Tibial nerve (tissue), 4 donors: ENCODE results near the gene ADAM19. TPM values are rescaled to one million over a fixed set of nuclear protein-coding genes. Genes with fewer than 3 reads are reported as not detected.

ENCODE experiments used
- DNase-seq, 2 donors: peaks; one replicate each; pipeline ENCODE4 v3.0.0-alpha.2; 2019; ENCODE audit warnings: low spot score in 2 of 2
- H3K27ac ChIP-seq, 4 donors: fragments of 200-600 bp; sonication (generic) in 3 of 4; one replicate each; pipeline ENCODE4 v1.5.1; 2017 to 2019; ENCODE audit warnings: mild to moderate bottlenecking in 1 of 4
- H3K27me3 ChIP-seq, 2 donors: fragments of 200-600 bp; sonication (generic) in 1 of 2; one replicate each; pipeline versions ENCODE4 v1.5.1 to v1.6.0; 2017 to 2019
- H3K36me3 ChIP-seq, 3 donors: fragments of 200-600 bp; sonication (generic); one replicate each; pipeline ENCODE4 v1.5.1; 2018 to 2019
- H3K4me1 ChIP-seq, 4 donors: fragments of 200-600 bp; sonication (generic) in 3 of 4; one replicate each; pipeline ENCODE4 v1.5.1; 2017 to 2019
- H3K4me3 ChIP-seq, 4 donors: fragments of 200-600 bp; sonication (generic) in 3 of 4; one replicate each; pipeline ENCODE4 v1.5.1; 2017 to 2019; ENCODE audit warnings: mild to moderate bottlenecking in 1 of 4, moderate library complexity in 1 of 4
- H3K9me3 ChIP-seq, 4 donors: fragments of 200-600 bp; sonication (generic) in 3 of 4; one replicate each; pipeline ENCODE4 v1.5.1; 2017 to 2019
- CTCF ChIP-seq, 5 experiments: fragments of 200-600 bp in 3 of 5; fragments of 450-650 bp in 2 of 5; sonication (generic) in 3 of 5; IDR thresholded peaks; one replicate each; pipeline ENCODE4 v1.5.1; 2016 to 2019; ENCODE audit warnings: antibody characterized with exemption in 5 of 5, mild to moderate bottlenecking in 3 of 5, moderate library complexity in 2 of 5
- EP300 ChIP-seq, 2 donors: sonication (generic); formaldehyde crosslinking; IDR thresholded peaks; one replicate each; pipeline ENCODE4 v1.6.1; 2017; ENCODE audit warnings: antibody characterized with exemption in 2 of 2, mild to moderate bottlenecking in 1 of 2
- POLR2A ChIP-seq, 2 donors: fragments of 450-650 bp; IDR thresholded peaks; one replicate each; pipeline ENCODE4 v1.6.1; 2017; ENCODE audit warnings: antibody characterized with exemption in 2 of 2, mild to moderate bottlenecking in 2 of 2, moderate library complexity in 2 of 2
- WGBS, 2 donors: methylation state at CpG; one replicate each; pipeline ENCODE4 v1.1.5; 2018; 5-methylcytosine and 5-hydroxymethylcytosine counted together
- total RNA-seq, 4 donors: library from RNA; depleted of rRNA; stranded (reverse); fragments of >200 nt; gene quantifications; one replicate each; pipeline ENCODE4 v1.1.0, GENCODE V29; 2016

The ADAM19 gene
- total RNA-seq, 4 donors from 2014 or later: 7.2 to 13.2 (median 9.5) TPM

GRCh38 chr5:157454273-157454672 lies 121.3 kb downstream of the ADAM19 start:
- Histone ChIP-seq H3K9me3 (no peaks in the 10 kb centered on the region), H3K27me3 (no peaks in the 10 kb centered on the region), H3K4me3 (no peak overlapping the region), H3K36me3 (no peaks in the 10 kb centered on the region), H3K4me1 (peaks cover 0 to 6% (median 0%) of the 10 kb centered on the region in 4 donors), H3K27ac (no peak overlapping the region)
- no peak for DNase-seq
- no peak for TF ChIP-seq EP300 (IDR thresholded peaks at IDR 0.05)
- TF ChIP-seq POLR2A (IDR thresholded peaks at IDR 0.05): no peak
- no peak for TF ChIP-seq CTCF (IDR thresholded peaks at IDR 0.05)
- WGBS, 2 donors: 91 to 96% methylated on average over 7 of the region's 7 CpGs

DNA sequence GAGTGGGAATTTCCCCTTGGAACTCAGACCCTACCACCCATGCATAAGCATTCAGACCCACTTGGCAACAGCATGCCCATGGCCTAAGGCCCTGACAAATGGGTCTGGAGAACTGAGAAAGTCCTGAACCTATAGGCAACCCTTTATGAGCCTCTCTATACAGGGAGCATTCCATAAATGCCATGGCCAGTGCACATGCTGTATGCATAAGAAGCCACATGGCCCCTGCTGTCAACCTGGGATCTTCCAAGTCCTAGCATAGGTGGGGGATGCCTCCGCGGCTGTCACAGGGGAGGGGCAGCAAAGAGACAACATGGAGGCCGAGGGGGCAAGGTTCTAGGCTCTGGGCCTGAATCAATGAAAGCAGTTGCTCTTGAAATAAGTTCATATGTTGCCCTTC lies 123.8 kb downstream of the ADAM19 start:
- Histone ChIP-seq H3K4me3 (no peak overlapping the region), H3K4me1 (peaks cover 0 to 12% (median 0%) of the 10 kb centered on the region in 4 donors), H3K27me3 (no peaks in the 10 kb centered on the region), H3K27ac (no peak overlapping the region), H3K9me3 (no peaks in the 10 kb centered on the region), H3K36me3 (no peaks in the 10 kb centered on the region)
- TF ChIP-seq EP300 (IDR thresholded peaks at IDR 0.05): no peak
- no peak for DNase-seq
- 79 to 81% methylated on average over 3 of the region's 3 CpGs for whole genome bisulfite sequencing, 2 donors

- peaks cover 0 to 12% (median 0%) of the 10 kb centered on the region in 4 donors for H3K4me1 ChIP-seq
- no peaks in the 10 kb centered on the region for H3K27me3 ChIP-seq
- no peaks in the 10 kb centered on the region for H3K36me3 ChIP-seq
- DNase-seq: no peak
- no peak for TF ChIP-seq POLR2A (IDR thresholded peaks at IDR 0.05)
- no peak for TF ChIP-seq EP300 (IDR thresholded peaks at IDR 0.05)
- TF ChIP-seq CTCF (IDR thresholded peaks at IDR 0.05): no peak
- H3K9me3 ChIP-seq: no peaks in the 10 kb centered on the region
- no peak overlapping the region for H3K4me3 ChIP-seq
- WGBS, 2 donors: 92 to 97% methylated on average over 3 of the region's 3 CpGs
- no peak overlapping the region for H3K27ac ChIP-seq
Observed at GRCh38 chr5:157450024-157450423, 125.6 kb downstream of the ADAM19 start.

DNA sequence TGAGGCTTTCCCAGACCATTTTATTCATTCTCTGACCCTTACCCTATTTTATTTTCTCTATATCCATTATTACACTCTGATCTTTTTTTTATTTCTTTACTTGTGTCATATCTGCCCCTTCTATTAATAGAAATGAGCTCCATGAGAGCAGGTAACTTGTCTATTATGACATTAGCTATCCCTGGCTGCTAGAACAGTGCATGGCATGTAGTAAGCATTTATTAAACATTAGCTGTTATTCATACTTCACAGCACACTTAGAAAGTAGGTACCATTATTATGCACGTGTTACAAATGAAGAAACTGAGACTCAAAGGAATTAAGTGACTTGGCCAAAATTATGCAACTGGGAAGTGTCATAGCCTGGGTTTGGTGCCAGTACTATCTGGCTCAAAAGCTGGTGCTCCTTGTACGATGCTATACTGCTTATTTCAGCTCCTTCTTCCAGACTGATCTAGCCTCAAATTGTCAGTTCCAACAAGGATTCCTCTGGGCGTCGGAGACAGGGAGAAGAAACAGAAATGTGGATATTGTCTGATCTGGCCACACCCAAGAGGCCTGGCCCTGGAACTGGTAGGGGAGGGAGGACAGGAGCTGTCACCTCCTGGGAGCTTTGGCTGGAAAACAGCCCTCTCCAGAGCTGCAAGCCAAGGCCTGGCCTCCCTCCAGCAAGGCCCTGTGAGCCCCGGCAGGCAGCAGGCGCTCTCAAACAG lies 126.4 kb downstream of the ADAM19 start:
- H3K27me3 ChIP-seq: no peaks in the 10 kb centered on the region
- H3K27ac ChIP-seq: peak overlapping the region in 1 of 4 donors; percentile 29
- H3K4me1 ChIP-seq: peaks cover 0 to 12% (median 0%) of the 10 kb centered on the region in 4 donors
- no peaks in the 10 kb centered on the region for H3K9me3 ChIP-seq
- H3K4me3 ChIP-seq: no peak overlapping the region
- 48 to 56% methylated on average over 6 of the region's 6 CpGs for WGBS, 2 donors
- TF ChIP-seq EP300 (IDR thresholded peaks at IDR 0.05) (peak in 1 of 2 donors; percentile 50), CTCF (IDR thresholded peaks at IDR 0.05) (no peak)
- DNase-seq: peak; percentile 30 to 59
- H3K36me3 ChIP-seq: no peaks in the 10 kb centered on the region

GRCh38 chr5:157447201-157447637 lies 128.4 kb downstream of the ADAM19 start:
- peaks cover 0 to 19% (median 0%) of the 10 kb centered on the region in 4 donors for H3K4me1 ChIP-seq
- H3K4me3 ChIP-seq: no peak overlapping the region
- H3K9me3 ChIP-seq: no peaks in the 10 kb centered on the region
- no peak for DNase-seq
- H3K27me3 ChIP-seq: no peaks in the 10 kb centered on the region
- no peaks in the 10 kb centered on the region for H3K36me3 ChIP-seq
- 85 to 88% methylated on average over 11 to 12 of the region's 13 CpGs for WGBS, 2 donors
- TF ChIP-seq POLR2A (IDR thresholded peaks at IDR 0.05) (no peak), EP300 (IDR thresholded peaks at IDR 0.05) (no peak), CTCF (IDR thresholded peaks at IDR 0.05) (no peak)
- H3K27ac ChIP-seq: no peak overlapping the region
